Peyer's patch (tissue), 4 donors: Measurements from ENCODE around the gene AKAP17A.

Source experiments
- CTCF ChIP-seq, 6 experiments: fragments of 450-650 bp in 4 of 6; fragments of 200-600 bp in 2 of 6; sonication (generic) in 1 of 6; IDR thresholded peaks; one replicate each; pipeline ENCODE4 v1.5.1; 2017 to 2019; ENCODE audit warnings: antibody characterized with exemption in 6 of 6, mild to moderate bottlenecking in 3 of 6, moderate library complexity in 1 of 6
- POLR2A ChIP-seq, 2 donors: fragments of 450-650 bp; IDR thresholded peaks; one replicate each; pipeline ENCODE4 v1.5.1; 2017; ENCODE audit warnings: antibody characterized with exemption in 2 of 2, mild to moderate bottlenecking in 2 of 2, moderate library complexity in 2 of 2

GRCh38 chrX:1596676-1597344 is 5.4 kb downstream of the AKAP17A start:
- TF ChIP-seq CTCF (IDR thresholded peaks at IDR 0.05) (no peak), POLR2A (IDR thresholded peaks at IDR 0.05) (no peak)
